Measurements from ENCODE around the gene SLC22A16.

The SLC22A16 gene

GRCh38 chr6:110448846-110449540 lies 27.4 kb downstream of the SLC22A16 start:
- no peak for DNase-seq (ENCODE audit: low spot score)

DNA sequence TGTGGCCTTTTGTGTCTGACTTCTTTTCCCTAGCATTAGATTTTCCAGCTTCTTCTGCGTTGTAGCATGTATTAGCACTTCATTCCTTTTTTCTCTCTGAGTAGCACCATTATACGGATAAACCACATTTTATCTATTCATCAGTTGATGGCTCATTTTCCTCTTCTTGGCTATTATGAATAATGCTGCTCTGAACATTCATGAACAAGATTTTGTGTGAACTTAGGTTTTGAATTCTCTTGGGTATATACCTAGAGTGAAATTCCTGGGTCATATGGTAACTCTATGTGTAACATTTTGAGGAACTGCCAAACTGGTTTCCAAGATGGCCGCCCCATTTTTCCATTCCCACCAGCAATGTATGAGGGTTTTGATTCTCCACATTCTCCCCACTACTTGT lies 28.7 kb downstream of the SLC22A16 start:
- no peak for DNase-seq (ENCODE audit: low spot score)

- no peak for DNase-seq (ENCODE audit: low spot score)
Observed at GRCh38 chr6:110446405-110446804, 30.0 kb downstream of the SLC22A16 start.

DNA sequence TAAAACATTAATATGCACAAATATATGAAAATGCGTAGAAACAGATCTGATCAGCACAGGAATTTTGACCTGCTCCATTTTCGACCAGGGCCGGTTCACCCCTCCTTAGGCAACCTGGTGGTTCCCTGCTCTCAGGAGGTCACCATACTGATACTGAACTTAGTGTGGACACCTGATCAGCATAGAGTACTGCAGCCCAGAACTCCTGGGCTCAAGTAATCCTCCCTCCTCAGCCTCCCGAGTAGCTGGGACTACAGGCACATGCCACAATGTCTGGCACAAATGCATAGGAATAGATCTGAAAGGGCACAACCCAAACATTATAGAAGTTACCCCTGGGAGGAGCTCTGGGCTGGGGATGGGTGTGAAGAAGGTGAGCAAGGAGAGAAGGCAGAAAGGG lies 36.4 kb downstream of the SLC22A16 start:
- no peak for DNase-seq (ENCODE audit: low spot score)

- no peak for DNase-seq (ENCODE audit: low spot score)
Observed at GRCh38 chr6:110439356-110439755, 37.1 kb downstream of the SLC22A16 start.

DNA sequence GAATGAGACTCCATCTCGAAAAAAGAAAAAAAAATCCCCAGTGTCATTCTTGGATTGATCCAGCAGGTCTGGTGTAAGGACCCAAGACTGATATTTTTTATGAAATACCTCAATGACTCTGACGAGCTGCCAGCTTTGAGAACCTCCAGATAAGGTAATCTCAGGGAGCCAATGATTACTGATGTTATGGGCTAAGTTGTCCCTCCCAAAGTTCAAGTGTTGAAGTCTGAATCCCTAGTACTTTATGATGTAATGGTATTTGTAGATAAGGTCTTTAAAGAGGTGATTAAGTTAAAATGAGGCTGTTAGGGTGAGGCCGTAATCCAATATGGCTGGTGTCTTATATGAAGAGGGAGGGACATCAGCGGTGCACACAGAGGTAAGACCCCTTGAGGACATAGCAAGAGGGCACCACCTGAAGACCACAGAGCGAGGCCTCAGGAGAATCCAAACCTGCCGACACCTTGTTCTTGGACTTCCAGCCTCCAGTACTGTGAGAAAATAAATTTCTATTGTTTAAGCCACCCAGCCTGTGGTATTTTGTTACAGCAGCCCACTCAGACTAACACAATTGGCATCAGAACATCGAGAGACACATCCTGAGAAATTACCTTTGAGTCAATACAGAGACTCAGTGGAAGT lies 41.3 kb downstream of the SLC22A16 start:
- DNase-seq (ENCODE audit: low spot score), result no peak

- no peak for DNase-seq (ENCODE audit: low spot score)
Observed at GRCh38 chr6:110432285-110432900, 44.0 kb downstream of the SLC22A16 start.

DNA sequence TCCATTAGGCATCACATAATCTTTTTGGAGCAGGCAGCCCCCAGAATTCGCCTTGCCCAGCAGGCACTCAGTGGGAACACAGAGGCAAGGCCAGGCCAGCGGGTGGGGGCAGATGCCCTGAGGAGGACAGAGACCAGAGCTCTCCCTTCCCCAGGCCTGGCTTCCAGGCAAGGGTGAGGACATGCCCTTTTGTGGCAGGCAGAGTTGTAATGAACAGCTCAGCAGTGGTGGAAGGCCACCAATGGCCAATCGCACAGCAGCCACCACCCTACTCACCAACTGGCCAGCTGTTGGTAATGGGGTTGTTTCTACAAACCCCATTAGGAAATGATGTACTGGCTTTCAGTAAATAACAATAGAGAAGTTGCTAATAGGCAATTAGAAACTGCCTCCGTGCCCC lies 45.7 kb downstream of the SLC22A16 start:
- DNase-seq (ENCODE audit: low spot score), result no peak

DNA sequence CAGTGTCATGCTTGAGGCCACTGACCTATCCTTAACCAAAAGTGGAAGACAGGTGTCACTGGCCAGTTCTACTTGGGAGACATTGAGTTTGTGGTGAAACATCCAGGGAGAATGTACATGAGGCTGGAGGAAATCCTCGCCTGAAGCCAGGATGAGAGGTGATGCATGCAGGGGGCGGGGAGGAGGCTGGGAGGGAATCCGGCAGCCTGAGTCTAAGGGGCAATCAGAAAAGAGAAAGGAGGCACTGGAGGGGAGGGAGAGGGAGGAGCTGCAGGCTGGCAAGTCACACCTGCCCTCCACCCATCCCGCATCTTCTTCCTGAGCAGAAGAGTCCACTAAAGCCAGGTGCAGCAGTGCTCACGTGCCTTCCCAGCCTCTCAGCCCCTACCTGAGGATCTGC lies 46.2 kb downstream of the SLC22A16 start:
- no peak for DNase-seq (ENCODE audit: low spot score)

- DNase-seq (ENCODE audit: low spot score), result no peak
Observed at GRCh38 chr6:110428153-110428552, 48.3 kb downstream of the SLC22A16 start.

DNA sequence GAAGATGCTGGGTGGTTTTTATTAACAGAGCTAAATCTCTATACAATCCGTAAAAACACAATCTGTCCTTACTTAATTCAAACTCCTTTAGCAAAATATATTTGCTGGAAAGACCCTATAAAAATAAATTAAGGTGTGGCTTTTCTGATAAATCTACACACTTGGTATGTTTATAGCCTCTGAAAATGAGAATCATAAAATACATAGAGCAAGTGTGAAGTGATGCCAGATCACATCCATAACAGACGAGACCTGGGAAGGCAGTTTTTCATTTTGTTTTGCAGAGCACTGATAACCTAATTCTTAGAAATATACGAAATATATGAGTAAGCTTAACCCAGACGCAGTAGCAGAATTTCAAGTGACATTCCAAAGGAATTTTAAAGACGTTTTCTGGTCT lies 50.6 kb downstream of the SLC22A16 start:
- no peak for DNase-seq (ENCODE audit: low spot score)

DNA sequence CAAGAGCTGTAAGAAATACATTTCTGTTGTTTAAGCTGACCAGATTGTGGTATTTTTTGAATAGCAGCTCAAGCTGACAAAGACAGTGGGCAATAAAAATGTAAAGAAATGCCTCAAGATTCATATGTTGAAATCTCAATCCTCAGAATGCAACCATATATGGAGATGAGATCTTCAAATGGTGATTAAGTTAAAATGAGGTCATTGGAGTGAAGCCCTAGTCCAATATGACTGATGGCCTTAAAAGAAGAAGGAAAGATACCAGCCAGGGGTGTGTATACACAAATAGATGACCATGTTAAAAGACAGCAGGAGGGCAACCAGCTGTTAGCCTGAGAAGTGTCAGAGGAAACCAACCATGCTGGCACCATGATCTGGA lies 54.0 kb downstream of the SLC22A16 start:
- DNase-seq (ENCODE audit: low spot score), result no peak

DNA sequence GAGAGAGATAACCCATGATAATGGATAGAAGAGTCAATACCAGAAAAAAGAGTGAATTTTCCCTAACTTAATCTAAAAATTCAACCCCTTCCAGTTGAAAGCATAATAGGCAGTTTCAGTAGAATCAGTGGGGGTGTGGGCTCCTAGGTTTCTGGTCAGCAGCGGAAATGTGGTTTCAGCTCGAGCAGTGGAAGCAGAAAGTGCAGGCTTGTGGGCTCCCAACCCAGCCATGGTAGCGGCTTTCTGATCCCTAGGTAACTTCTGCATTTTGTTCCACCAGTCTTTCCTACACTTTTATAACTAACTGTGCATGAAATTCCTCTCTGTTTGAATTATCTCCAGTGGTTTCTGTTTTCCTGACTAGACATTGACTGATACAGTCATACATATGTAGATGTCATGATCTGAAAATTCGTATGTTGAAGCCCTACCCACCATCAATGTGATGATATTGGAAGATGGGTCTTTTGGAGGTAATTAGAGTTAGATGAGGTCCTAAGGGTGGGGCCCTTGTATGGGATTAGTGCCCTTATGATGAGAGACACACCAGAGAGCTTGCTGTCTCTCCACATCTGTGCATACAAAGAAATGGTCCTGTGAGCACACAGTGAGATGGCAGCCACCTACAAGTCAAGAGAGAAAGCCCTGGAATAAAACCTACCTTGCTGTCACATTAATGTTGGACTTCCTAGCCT lies 54.5 kb downstream of the SLC22A16 start:
- DNase-seq (ENCODE audit: low spot score), result no peak

- DNase-seq (ENCODE audit: low spot score), result no peak
Observed at GRCh38 chr6:110419028-110419739, 57.2 kb downstream of the SLC22A16 start.

- DNase-seq (ENCODE audit: low spot score), result no peak
Observed at GRCh38 chr6:110418594-110418993, 57.8 kb downstream of the SLC22A16 start.

- DNase-seq (ENCODE audit: low spot score), result peak; percentile 28
Observed at GRCh38 chr6:110415086-110415916, 61.1 kb downstream of the SLC22A16 start, which contains the start of gene DDO. Gene DDO (minus strand): TSS chr6:110415575. CDS start chr6:110413462, 2,113 bp downstream.

DNA sequence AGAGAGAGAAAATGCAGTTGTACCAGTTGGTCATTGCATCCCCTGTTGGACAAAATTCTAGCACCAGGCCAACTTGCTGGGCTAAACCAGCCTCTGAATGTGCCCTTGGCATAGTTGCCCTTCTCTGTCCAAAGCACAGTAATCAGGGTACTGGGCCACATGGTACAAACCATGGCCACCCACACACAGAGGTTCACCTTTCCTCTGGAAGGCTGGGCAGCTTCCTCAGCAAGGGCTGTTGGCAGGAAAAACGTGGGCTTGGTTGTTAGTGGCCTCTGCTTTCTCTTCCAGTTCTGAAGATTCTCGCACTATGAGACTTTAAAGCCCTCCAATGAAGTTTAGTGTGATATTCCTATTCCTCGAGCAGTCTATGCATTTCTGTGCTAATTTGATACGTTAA lies 61.7 kb downstream of the SLC22A16 start:
- no peak for DNase-seq (ENCODE audit: low spot score)

DNA sequence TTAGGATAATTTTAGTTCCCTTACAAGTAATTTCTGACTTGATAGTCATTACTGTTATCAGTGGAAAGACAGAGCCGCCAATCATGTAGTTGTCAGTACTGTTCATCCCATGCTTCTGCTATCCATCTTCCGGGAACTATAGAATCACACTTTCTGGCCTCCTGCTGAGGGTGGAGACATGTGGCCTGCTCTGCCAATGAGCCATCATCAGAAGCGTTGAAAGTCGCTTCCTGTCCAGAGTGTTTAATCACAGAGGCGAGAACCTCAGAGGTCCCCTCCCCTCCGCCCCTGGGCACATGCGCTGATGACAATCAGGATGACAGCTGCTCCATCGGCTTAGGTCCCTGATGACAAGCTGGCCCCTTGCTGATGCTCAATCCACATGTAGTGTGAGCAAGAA lies 64.1 kb downstream of the SLC22A16 start:
- DNase-seq (ENCODE audit: low spot score), result peak; percentile 63

DNA sequence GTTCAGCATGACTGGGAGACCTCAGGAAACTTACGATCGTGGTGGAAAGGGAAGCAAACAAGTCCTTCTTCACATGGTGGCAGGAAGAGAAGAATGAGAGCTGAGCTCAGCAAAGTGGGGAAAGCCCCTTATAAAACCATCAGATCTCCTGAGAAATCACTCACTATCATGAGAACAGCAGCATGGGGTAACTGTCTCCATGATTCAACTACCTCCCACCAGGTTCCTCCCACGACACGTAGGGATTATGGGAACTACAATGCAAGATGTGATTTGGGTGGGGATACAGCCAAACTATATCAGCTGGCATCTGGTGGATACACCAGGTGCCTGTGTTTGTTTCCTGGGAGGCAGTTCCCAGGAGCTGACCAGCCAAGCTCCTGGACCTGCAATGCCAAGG lies 65.9 kb downstream of the SLC22A16 start:
- no peak for DNase-seq (ENCODE audit: low spot score)

DNA sequence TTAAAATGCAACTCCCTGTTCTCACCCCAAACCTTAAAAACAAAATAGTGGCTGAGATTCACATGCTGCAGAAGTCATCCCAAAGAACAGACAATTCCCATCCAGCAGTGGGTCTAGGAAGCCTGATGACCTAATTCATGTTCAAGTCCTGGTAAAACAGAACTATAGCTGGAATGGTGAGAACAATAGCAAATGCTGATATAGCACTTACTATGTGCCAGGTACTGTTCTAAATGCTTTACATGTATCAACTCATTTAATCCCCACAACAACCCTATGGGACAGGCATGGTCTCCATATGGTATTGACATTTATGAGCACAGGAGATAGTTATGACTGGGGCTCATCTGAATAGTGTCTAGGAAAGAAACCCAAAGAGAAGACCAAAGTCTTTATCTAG lies 66.6 kb downstream of the SLC22A16 start:
- DNase-seq (ENCODE audit: low spot score), result no peak

- DNase-seq (ENCODE audit: low spot score), result peak; percentile 24
Observed at GRCh38 chr6:110408901-110409300, 67.5 kb downstream of the SLC22A16 start.
